ENCODE measurements around the gene C13orf46.

The C13orf46 gene

DNA sequence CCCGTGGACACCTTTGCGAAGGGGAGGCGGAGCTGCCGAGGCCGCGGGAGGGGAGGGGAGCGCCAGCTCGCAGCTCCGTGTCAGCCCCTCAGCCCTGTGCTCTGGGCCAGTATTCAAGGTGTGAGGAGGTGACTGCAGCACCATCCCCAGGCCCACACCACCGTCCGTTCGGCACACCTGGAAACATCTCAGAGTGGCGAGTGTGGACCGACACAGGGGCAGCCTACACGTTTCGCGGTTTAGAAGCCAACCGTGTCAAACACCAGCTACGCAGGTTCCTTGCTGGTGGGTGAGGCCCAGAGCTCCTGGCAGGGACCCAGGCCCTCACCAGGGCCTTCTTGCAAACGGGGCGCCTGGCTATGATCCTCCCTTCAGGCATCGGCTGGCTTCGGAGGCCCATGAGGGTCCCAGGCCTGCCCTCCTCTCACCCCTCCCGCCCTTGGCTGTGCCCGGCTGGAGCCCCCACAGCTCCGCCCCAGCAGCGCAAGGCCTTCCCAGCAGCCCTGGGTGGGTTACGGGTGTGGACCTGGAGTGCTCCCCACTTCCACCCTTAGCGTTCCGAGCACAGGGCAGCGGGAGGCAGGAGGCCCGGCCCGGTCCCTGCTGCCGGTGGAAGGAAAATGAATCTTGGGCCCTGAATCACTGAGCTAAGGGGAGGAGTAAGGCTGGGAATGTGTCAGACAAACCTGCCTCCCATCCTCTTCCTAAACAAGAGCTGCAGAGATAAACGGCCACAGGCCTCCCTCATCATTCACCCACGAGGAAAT, 1.2 kb downstream of the C13orf46 start:
- no peak for DNase-seq

DNA sequence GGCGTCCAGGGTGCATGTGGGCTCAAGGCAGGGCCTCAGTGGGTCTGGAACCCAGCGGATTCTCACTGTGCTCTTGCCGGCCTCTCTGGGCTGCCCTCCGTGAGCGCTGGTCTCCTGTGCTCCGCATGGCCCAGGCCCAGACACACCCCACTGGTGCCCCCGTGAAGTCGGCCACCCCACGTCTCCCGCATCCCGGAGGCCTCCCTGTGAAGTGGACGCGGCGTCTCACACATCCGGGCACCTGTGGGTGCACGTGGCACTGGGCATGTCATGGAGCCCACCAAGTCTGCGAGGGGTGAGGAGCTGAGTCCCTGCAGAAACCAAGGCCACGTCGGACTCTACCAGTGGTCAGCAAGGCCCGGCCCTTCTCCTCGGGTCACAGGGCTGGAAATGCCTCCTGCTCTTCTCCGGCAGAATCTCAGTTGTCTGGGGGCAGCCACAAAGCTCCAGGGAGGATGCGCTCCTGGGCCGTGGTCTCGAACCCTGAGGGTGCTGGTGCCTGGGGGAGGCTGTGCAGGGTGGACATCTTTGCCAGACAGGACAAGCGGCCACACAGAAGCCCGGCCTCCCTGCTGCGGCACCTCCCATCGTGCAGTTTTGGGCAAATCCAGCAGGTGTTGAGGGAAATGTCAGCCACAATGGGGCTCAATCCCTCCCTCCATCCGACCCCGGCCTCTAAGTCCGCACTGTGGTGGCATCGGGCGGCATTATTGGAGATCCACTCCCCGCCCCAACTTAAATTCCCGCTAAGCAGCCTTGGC, 2.2 kb downstream of the C13orf46 start:
- no peak for DNase-seq

DNA sequence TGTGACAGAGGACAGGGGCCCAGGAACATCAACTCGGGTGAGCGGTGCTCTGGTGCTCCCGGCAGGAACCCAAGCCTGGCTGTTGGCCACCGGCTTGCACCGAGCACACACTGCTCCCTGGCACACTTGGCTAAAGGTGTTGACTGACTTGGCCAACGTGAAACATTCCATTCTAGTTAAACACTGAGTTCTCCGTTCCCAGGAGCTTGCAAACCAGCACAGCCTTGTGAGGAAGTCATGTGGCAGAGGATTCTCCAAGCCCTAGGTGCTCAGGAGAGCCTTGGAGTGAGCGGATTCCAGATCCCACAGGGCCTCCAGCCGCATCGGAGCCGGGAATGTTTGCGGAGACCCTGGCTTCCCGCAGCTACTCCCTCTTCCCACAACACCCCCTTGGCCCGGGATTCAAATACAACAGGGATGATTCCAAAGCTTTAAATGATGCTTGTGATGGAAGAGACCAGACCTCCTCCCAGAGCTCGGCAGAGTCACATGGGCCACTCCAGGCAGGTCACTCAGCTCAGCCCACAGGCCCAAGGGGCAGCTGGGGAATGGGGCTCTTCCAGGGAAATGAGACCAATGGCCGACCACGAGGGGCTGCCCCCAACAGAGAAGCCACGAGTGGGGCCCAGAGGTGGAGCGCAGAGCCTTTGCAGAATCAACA, 2.9 kb downstream of the C13orf46 start:
- DNase-seq, result peak in 3 of 58 donors; percentile 13 to 31 (median 15)

DNA sequence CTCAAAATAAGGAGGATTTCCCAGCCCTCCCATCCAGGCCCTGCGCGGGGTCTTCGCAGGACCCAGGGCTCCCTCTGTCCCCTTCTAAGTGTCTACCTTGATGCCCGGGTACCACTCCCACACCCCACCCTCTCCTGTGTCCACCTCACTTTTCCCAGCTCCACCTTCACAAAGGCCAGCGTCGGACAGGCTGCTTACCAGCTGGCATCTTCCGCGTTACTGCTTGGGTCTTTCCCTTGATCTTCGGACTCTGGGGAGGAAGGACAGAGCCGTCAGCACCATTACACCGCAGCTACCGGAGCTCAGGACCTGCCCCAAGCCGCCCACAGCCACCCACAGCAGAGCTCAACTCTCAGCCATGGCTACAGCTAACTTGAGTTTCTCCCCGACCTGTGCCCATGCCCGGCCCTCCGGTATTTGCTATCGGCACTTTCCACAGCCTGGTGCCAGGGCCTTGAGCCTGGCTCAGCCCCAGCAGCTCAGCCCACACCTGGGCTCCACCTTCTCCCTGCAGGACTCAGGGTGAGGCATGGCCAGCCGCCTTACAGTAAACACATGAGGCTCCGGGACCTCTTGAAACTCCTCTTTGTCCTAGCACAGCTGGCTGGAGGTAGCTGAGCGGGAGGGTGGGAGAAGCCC, 3.8 kb downstream of the C13orf46 start:
- DNase-seq, result no peak

DNA sequence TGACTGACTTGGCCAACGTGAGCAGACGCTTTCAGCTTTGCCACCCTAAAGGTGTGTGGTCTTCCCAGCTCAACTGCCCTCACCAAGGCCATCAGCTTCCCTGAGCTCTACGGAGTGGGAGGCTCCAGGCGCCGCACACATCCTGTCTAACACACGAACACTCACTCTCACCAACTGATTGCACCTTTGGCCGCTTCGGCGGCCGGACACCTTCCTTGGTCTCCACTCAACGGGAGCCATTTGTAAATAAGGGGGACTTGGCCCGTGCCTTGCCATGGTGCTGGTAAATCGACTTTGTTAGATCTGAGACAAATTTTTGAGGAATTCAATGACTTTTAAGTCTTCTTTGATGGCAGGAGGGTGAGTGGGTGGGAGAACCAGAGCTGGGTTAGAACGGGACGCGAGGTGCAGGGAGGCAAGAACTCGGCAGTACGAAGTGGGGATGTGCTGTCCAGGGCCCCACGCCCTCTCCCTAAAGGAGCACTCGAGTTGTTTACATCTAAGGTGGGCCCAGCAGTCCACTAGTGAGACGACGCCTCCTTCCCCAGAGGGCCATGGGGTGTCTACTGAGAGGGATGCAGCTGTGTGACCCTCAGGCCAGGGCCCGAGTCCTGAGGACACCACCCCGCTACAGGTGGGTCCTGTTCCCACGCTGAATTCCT, 4.4 kb downstream of the C13orf46 start:
- DNase-seq, result no peak

DNA sequence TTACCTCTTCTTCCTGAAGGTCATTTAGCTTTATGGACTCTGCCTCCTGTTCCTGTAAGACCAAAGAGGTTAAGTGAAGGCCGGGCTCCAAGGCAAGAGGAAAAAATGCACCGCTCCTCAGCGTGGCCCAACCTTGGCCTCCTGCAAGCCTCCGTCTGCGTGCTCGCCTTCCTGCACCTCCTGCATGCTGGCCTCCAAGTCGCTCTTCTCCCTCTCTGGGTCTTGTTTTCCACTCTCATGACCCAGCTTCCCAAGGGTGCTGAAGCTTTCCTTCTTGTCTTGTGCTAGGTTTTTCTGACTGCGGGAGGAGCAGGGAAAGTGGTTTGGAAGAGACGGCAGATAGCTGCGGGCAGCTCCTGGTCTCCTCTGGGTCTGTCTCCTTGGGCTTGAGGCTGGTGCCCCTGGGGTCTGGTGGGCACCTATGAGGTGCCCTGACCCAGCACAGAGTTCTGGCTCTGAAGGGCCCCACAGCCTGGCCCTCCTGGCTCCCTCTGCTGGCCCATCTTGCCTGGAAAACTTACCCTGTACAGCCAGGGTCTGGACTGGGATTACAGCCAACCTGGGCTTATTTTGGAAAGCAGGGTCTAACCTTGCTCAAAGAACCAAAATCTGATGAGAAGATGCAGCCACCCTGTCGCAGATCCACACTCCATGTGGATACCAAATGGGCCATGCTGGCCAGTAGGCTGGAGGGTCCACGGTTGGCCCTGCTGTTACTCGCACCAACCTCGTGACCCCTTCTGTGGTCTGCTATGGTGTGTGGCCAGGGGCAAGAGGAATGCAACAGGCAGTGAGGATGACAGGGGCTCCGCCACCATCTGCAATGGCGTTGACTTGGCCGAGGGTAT, 5.2 kb downstream of the C13orf46 start:
- no peak for DNase-seq

DNA sequence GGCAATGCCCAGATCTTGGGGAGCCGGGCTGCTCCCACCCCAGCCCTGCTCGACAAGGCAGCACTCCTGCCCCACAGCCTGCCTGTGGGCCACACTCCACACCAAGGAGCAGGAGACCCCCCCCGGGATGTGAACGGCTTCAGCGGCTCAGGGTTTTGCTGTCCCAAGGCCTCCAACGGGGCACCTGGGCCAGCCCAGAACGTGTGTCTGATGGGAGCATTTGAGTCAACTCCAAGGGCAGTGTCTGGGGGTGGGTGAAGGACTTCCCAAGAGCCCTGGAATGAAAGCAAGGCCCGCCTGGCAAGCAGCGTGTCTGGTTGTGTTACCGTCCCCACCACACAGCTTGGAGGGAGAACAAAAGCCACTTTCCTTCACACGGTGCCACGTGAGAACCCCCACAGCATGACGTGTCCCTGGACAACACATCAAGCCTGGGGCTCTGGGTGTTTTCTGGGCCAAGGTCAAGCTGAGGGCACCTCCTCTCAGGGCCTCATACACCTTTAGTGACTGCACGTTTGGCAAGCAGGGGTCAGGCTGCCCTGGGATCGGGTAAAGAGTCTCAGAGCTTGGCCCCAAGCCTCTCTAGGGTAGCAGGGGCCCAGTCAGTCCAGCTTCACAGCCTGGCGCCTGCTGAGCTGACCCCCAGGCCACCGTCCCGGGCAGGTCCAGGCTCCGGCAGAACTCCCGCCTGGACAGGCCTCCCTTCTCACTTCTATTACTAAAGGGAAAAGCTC, 6.0 kb downstream of the C13orf46 start:
- DNase-seq, result no peak

DNA sequence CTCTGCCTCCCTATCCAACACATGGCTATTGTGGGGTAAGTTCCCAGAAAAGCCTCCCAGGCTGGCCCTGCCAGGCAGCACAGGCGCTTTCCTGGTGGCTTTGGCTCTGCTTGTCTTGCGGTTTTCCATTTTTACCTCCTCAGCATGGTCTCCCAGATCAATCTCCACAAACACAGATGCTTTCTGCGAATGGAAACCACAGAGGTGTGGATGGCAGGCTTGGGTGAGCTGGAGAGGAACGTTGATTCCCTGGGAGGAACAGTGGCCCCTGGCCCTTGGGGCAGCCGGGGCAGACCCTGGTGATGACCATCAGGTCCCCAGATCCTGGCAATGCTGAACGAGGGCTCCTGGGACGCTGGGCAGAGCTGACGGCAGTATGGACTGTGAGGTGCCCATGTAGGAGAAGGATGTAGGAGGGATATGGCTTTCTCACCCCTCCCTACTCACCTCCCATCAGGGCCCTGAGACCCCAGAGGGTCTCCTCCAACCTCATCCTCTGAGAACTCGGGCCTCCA, 6.6 kb downstream of the C13orf46 start:
- no peak for DNase-seq

DNA sequence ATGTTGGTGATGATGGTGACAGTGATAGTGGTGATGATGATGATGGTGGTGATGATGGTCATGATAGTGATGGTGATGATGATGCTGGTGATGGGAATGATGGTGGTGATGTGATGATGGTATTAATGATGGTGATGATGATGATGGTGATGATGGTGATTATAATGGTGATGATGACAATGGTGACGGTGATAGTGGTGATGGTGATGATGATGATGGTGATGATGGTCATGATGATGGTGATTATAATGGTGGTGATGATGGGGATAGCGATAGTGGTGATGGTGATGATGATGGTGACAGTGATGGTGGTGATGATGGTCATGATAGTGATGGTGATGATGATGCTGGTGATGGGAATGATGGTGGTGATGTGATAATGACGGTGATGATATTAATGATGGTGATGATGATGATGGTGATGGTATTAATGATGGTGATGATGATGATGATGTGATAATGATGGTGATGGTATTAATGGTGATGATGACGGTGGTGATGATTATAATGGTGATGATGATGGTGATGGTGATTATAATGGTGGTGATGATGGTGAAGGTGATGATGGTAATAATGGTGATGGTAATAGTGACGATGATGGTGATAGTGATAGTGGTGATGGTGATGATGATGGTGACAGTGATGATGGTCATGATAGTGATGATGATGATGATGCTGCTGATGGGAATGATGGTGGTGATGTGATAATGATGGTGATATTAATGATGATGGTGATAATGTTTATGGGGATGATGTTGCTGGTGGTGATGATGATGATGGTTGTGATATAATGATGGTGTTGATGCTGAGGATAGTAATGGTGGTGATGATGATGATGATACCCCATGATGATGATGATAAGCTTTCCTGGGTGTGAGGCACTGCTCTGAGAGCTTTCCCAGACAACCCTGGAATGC, 7.7 kb downstream of the C13orf46 start:
- no peak for DNase-seq

DNA sequence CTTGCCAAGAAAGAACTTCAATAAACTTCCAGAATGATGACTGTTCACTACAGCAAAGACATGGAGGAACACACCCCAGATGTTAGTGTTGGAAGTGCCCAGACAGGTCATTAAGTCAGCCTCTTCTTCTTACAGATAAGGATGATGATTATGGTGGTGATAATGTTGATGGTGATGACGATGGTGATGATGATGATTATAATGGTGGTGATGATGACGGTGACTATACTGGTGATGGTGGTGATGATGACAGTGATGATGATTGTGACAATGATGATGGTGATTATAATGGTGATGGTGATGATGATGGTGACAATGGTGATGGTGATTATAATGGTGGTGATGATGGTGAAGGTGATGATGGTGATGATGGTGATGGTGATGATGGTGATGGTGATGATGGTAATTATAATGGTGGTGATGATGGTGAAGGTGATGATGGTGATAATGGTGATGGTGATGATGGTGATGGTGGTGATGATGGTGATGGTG, 8.4 kb downstream of the C13orf46 start:
- DNase-seq, result no peak

DNA sequence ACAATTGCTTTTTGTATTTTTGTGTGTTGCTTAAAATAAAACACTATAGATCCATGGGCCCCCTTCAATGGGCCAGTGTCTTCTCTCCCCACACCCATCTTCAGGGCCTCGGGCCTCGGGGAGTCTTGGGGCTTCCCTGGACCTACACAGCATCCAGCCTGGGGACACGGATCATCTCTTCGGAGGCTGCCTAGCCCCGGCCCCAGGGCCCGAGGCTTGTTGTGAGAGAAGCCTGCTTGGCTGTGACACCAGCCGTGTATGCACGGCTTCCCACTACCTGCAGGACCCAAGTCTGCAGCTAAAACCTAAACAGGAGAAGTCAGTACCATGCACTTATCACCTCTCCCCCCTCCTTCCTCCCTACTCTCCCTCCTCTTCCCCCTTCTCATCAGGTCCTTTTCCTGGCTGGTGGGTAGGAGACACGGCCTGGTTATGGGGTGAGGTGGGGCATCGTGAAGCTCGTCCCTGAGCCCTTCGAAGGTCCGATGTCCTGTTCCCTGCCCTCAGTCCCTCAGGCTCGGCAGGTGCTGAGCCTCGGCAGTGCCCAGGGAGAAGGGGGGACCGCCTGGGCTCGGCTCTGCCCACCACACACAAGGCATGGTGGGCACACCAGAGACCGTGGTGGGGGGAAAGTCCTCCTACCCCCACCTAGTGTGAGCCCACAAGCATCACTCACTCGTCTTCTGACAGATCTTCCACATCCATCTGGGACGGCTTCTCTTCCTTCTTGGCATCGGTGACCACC, 9.5 kb downstream of the C13orf46 start:
- no peak for DNase-seq

DNA sequence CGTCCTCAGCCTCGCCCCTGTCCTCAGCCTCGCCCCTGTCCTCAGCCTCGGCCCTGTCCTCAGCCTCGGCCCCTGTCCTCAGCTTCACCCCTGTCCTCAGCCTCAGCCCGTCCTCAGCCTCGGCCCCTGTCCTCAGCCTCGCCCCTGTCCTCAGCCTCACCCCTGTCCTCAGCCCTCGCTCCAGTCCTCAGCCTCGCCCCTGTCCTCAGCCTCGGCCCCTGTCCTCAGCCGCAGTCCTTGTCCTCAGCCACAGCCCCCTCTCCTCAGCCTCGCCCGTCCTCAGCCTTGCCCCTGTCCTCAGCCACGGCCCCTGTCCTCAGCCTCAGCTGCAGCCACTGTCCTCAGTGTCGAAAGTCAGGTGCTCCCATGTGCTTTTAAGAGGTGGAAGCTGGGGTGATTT, 10.5 kb downstream of the C13orf46 start:
- DNase-seq, result no peak

DNA sequence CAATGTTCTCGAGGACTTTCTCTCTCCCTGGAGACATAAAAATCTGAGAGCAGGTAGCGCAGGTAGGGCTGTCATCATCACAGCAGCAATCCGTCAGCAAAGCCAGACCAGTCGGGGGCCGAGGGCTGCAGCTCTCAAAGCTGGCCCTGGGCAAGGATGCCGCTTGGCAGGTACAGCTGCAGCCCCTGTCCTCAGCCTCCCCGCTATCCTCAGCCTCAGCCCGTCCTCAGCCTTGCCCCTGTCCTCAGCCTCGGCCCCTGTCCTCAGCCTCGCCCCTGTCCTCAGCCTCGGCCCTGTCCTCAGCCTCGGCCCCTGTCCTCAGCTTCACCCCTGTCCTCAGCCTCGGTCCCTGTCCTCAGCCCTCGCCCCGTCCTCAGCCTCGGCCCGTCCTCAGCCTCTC, 10.9 kb downstream of the C13orf46 start:
- DNase-seq, result no peak

DNA sequence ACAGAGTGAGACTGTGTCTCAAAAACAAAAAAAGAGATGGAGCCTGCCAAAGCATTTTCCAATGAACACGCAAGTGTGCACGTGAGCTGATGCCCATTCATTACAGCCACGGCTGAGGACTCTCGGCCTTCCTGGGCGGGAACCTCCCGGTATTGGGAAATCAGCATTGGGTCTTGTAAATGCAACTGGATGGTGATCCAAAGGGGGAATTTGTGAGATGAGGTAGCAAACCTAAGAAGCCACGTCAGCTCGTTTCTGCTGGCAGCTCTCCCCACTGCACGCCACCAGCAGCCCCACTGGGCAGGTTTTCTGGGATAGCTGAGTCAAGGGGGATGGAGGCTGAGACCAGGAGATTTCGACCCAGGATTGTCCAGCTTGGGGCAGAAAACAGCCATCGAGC, 11.5 kb downstream of the C13orf46 start:
- DNase-seq, result no peak

DNA sequence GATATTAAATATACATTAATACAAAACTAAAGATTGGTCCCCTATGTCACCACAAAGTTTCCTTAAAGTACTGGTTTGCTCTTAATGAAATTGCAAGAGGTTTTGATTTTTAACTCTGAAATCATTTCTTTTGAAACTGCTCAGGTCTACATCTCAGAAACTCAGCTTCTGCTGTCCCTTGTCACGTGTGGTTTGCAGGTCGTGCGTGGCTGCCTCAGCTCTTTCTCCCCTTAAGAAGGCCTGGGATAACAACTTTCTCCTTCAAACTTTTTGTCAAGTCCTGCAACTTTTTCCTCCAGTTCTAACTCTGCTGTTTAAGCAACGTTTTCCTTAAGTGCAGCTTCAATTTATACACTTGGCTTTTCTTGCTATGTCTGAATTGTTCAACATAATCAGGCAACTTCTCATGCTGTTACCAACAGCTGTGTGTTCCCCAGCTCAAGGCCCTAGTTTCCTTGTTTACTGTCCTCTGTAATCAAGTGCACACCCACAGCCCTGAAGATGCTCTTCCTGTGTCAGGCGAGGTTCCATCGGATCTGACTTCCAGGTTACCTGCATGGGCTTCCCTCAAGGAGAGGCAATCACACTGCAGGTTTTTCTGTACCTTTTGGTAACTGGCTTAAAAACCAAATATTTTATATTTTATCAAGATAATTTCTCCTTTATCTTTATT, 13.5 kb downstream of the C13orf46 start:
- no peak for DNase-seq

DNA sequence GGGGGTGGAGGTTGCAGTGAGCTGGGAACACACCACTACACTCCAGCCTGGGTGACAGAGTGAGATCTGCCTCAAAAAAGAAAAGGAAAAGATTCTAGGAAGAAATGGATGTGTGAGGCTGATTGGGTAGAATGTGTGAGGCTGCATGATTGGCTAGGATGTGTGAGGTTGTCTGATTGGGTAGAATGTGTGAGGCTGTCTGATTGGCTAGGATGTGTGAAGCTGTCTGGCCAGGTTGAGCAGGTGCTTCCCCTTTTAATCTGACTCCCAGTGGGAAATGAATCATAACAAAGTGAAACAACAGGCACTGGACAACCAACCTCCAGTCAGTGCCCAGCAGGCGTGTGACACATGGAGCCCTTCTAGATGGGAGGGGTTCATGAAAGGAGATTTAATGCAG, 14.7 kb downstream of the C13orf46 start:
- DNase-seq, result no peak

DNA sequence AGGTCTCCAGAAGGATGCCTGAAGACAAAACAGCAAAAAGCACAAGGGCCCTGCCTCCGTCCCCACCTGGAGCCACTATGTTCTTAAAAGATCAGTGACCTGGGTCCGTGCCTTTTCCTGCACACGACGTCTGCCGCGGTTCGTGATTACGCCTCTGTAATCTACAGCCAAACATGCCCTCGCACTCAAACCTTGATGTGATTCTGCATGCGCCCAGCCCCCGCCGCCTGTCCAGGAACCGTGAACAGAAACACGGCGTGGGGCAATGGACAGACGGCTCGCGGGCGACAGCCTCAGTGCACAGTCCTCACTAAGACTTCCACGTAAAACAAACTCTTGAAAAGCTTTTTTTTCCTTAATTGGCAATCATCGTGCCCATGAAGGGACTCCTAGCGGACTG, 15.5 kb downstream of the C13orf46 start:
- DNase-seq, result no peak
